ENCODE data around the gene NMB.
"Not testable (repeated sequence)": the region's sequence is repeated elsewhere in the genome, so short reads cannot be mapped to it uniquely, and the experiment has no call there.

GRCh38 chr15:84641871-84642270 is 16.1 kb downstream of the NMB start:
- TF ChIP-seq CTCF (conservative IDR thresholded peaks at IDR 0.05 in 1 of 2, IDR thresholded peaks at IDR 0.05 in 1 of 2; ENCODE audit: extremely low read depth in 1 of 2, insufficient read depth in 1 of 2, low read depth in 1 of 2, low read length in 2 of 2); EZH2 (IDR thresholded peaks at IDR 0.05; ENCODE audit: borderline replicate concordance, low read length): not testable (repeated sequence)
